H9 (cell line): ENCODE results near the gene EPB41L4B. TPM values are rescaled to one million over a fixed set of nuclear protein-coding genes. Genes with fewer than 3 reads are reported as not detected.

Experiments
- DNase-seq: peaks from one replicate; pipeline ENCODE4 v3.0.0-alpha.2; 2017
- H2AFZ ChIP-seq: one replicate; pipeline ENCODE4 v1.6.1; 2013; ENCODE audit warnings: mild to moderate bottlenecking, low read length, control low read depth, moderate library complexity
- H2AK5ac ChIP-seq: 2 replicates; pipeline ENCODE4 v1.6.1; 2013; ENCODE audit warnings: low read length, control low read depth, mixed read lengths; ENCODE audit not compliant: insufficient read length
- H2BK120ac ChIP-seq: one replicate; pipeline ENCODE4 v1.6.1; 2013; ENCODE audit warnings: low read depth, mild to moderate bottlenecking, low read length, control low read depth, inconsistent platforms; ENCODE audit not compliant: poor library complexity, severe bottlenecking
- H2BK12ac ChIP-seq: 2 replicates; pipeline ENCODE4 v1.6.1; 2013; ENCODE audit warnings: low read length, control low read depth, mixed read lengths, low read depth; ENCODE audit not compliant: insufficient read length
- H2BK15ac ChIP-seq: 2 replicates; pipeline ENCODE4 v1.6.1; 2013; ENCODE audit warnings: low read depth, low read length, control low read depth
- H2BK20ac ChIP-seq: one replicate; pipeline ENCODE4 v1.6.1; 2013; ENCODE audit warnings: low read depth, mild to moderate bottlenecking, low read length, control low read depth, inconsistent platforms; ENCODE audit not compliant: poor library complexity, severe bottlenecking
- H2BK5ac ChIP-seq: 2 replicates; pipeline ENCODE4 v1.6.1; 2013; ENCODE audit warnings: low read length, control low read depth, mixed read lengths; ENCODE audit not compliant: insufficient read length
- H3K14ac ChIP-seq: 2 replicates; pipeline ENCODE4 v1.6.1; 2013; ENCODE audit warnings: low read length, control low read depth; ENCODE audit not compliant: insufficient read depth
- H3K18ac ChIP-seq: 2 replicates; pipeline ENCODE4 v1.6.1; 2013; ENCODE audit warnings: low read depth, mild to moderate bottlenecking, mixed read lengths, low read length, control low read depth; ENCODE audit not compliant: insufficient read length
- H3K23ac ChIP-seq: 2 replicates; pipeline ENCODE4 v1.6.1; 2013; ENCODE audit warnings: low read length, control low read depth, mixed read lengths, low read depth; ENCODE audit not compliant: insufficient read length
- H3K23me2 ChIP-seq: 2 replicates; pipeline ENCODE4 v1.6.1; 2013; ENCODE audit warnings: low read depth, mild to moderate bottlenecking, mixed read lengths, low read length, control low read depth; ENCODE audit not compliant: insufficient read length, poor library complexity, severe bottlenecking
- H3K27ac ChIP-seq: 2 replicates; pipeline ENCODE4 v1.5.1; 2013; ENCODE audit warnings: low read length, control low read depth, mixed read lengths, low read depth; ENCODE audit not compliant: insufficient read length
- H3K27me3 ChIP-seq: 2 replicates; pipeline ENCODE4 v1.6.1; 2013; ENCODE audit warnings: low read length, control low read depth, inconsistent platforms; ENCODE audit not compliant: insufficient read depth
- H3K4ac ChIP-seq: 2 replicates; pipeline ENCODE4 v1.6.1; 2013; ENCODE audit warnings: low read depth, mild to moderate bottlenecking, control low read depth, inconsistent platforms, low read length, moderate library complexity
- H3K4me1 ChIP-seq: 2 replicates; pipeline ENCODE4 v1.6.1; 2013; ENCODE audit warnings: low read length, control low read depth, inconsistent platforms; ENCODE audit not compliant: insufficient read depth
- H3K4me2 ChIP-seq: 2 replicates; pipeline ENCODE4 v1.6.1; 2013; ENCODE audit warnings: low read length, control low read depth, mixed read lengths; ENCODE audit not compliant: insufficient read length, insufficient read depth
- H3K56ac ChIP-seq: 2 replicates; pipeline ENCODE4 v1.6.1; 2013; ENCODE audit warnings: low read depth, mild to moderate bottlenecking, mixed read lengths, low read length, control low read depth; ENCODE audit not compliant: insufficient read length
- H3K79me1 ChIP-seq: 2 replicates; pipeline ENCODE4 v1.6.1; 2013; ENCODE audit warnings: low read depth, mild to moderate bottlenecking, moderate library complexity, low read length, control low read depth, inconsistent platforms; ENCODE audit not compliant: insufficient read depth, poor library complexity, severe bottlenecking
- H3K79me2 ChIP-seq: 2 replicates; pipeline ENCODE4 v1.6.1; 2013; ENCODE audit warnings: low read length, control low read depth, inconsistent platforms; ENCODE audit not compliant: insufficient read depth
- H3K9ac ChIP-seq: 2 replicates; pipeline ENCODE4 v1.6.1; 2013; ENCODE audit warnings: low read length, control low read depth, mixed read lengths; ENCODE audit not compliant: insufficient read length; ENCODE audit errors: extremely low read depth
- H3K9me3 ChIP-seq: one replicate; pipeline ENCODE4 v1.6.1; 2013; ENCODE audit warnings: low read depth, low read length, inconsistent platforms; ENCODE audit not compliant: control insufficient read depth
- H3T11ph ChIP-seq: one replicate; pipeline ENCODE4 v1.6.1; 2013; ENCODE audit warnings: mild to moderate bottlenecking, low read length, control low read depth, inconsistent platforms
- H4K20me1 ChIP-seq: one replicate; pipeline ENCODE4 v1.6.1; 2013; ENCODE audit not compliant: control insufficient read depth, insufficient read length, insufficient read depth
- H4K5ac ChIP-seq: 2 replicates; pipeline ENCODE4 v1.6.1; 2013; ENCODE audit warnings: low read depth, mild to moderate bottlenecking, mixed read lengths, low read length, control low read depth; ENCODE audit not compliant: insufficient read length
- H4K8ac ChIP-seq: replicated peaks from 2 replicates; pipeline ENCODE4 v1.6.1; 2013; ENCODE audit warnings: low read length, control low read depth, mixed read lengths, low read depth; ENCODE audit not compliant: insufficient read length
- H4K91ac ChIP-seq: 2 replicates; pipeline ENCODE4 v1.6.1; 2013; ENCODE audit warnings: low read depth, mild to moderate bottlenecking, moderate library complexity, mixed read lengths, low read length, control low read depth; ENCODE audit not compliant: insufficient read length
- H3K27ac Mint-ChIP-seq, 3 experiments: 2 replicates in 2 of 3; 3 replicates in 1 of 3; pipeline ENCODE4 v1.8.0; 2020 to 2021; ENCODE audit warnings: mixed read lengths in 3 of 3, mild to moderate bottlenecking in 1 of 3, moderate library complexity in 1 of 3
- H3K27me3 Mint-ChIP-seq: 2 replicates; pipeline ENCODE4 v1.8.0; 2021; ENCODE audit warnings: low read depth, mild to moderate bottlenecking, moderate library complexity, mixed read lengths
- H3K36me3 Mint-ChIP-seq, 3 experiments: 2 replicates in 2 of 3; 3 replicates in 1 of 3; pipeline ENCODE4 v1.8.0; 2020 to 2021; ENCODE audit warnings: low read depth in 3 of 3, mixed read lengths in 3 of 3; ENCODE audit not compliant: insufficient read depth in 1 of 3
- H3K4me1 Mint-ChIP-seq, 2 experiments: 2 replicates each; pipeline ENCODE4 v1.8.0; 2020; ENCODE audit warnings: mixed read lengths in 2 of 2
- H3K4me3 Mint-ChIP-seq, 2 experiments: 2 replicates in 1 of 2; 3 replicates in 1 of 2; pipeline ENCODE4 v1.8.0; 2020 to 2021; ENCODE audit warnings: mild to moderate bottlenecking in 2 of 2, mixed read lengths in 2 of 2, moderate library complexity in 1 of 2
- H3K9me3 Mint-ChIP-seq, 2 experiments: 2 replicates in 1 of 2; 3 replicates in 1 of 2; pipeline ENCODE4 v1.8.0; 2020; ENCODE audit warnings: mild to moderate bottlenecking in 2 of 2, mixed read lengths in 2 of 2, moderate library complexity in 1 of 2
- CTCF ChIP-seq: fragments of 200-600 bp; sonication (generic); conservative IDR thresholded peaks from 3 replicates; pipeline ENCODE4 v1.8.0; 2021; ENCODE audit warnings: antibody characterized with exemption, mild to moderate bottlenecking
- WGBS: extraction: QIAGEN DNeasy Blood & Tissue Kit; methylation state at CpG from one replicate; pipeline ENCODE4 v1.1.7; 2013; ENCODE audit warnings: missing lambda C conversion rate, low lambda C conversion rate, mixed read lengths; ENCODE audit not compliant: insufficient read length; ENCODE audit errors: extremely low coverage; 5-methylcytosine and 5-hydroxymethylcytosine counted together
- total RNA-seq: library from RNA; stranded (reverse); gene quantifications from 2 replicates; pipeline ENCODE4 v1.2.1, GENCODE V29; 2021

The EPB41L4B gene
- total RNA-seq, 1 experiment from 2014 or later, result 18.9 TPM

DNA sequence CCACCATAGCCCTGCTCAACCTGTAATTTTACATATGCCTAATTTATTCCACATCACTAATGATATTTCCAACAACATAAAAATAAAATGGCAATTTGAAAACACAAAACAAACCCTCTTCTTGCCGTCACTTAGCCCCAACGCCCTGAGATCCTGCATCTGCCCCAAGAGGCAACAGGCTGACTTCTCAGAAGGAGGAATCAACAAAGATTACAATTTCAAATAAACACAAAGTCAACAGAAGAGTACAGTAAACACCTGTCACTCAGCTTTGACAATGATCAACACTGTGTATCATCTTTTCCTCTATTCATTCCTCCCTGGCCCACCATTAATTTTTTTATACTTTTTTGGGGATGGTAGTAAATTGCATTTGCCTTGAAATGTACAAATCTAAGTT is 19.8 kb downstream of the EPB41L4B start:
- no peaks in the 10 kb centered on the region for H3K27me3 ChIP-seq
- no peak overlapping the region for H3T11ph ChIP-seq
- no peak overlapping the region for H2AK5ac ChIP-seq
- H3K9me3 ChIP-seq, result no peaks in the 10 kb centered on the region
- H3K79me1 ChIP-seq, result peaks cover 3% of the 10 kb centered on the region
- no peak overlapping the region for H3K9ac ChIP-seq
- H2BK120ac ChIP-seq, result no peak overlapping the region
- no peak overlapping the region for H3K56ac ChIP-seq
- no peak for TF ChIP-seq CTCF
- H3K4ac ChIP-seq, result no peak overlapping the region
- no peak overlapping the region for H2BK20ac ChIP-seq
- H3K4me1 ChIP-seq, result peaks cover under 1% of the 10 kb centered on the region; the same call in 1 of the 2 replicates
- no peak overlapping the region for H3K18ac ChIP-seq
- no peak overlapping the region for H4K5ac ChIP-seq
- H2BK12ac ChIP-seq, result no peak overlapping the region
- H3K4me3 Mint-ChIP-seq, result no peak overlapping the region
- no peak overlapping the region for H3K4me2 ChIP-seq
- no peak overlapping the region for H2AFZ ChIP-seq
- H3K27ac ChIP-seq, result no peak overlapping the region
- H3K27ac Mint-ChIP-seq, result no peak overlapping the region
- H3K36me3 Mint-ChIP-seq, result peaks cover 0 to 2% (median 0%) of the 10 kb centered on the region in 3 experiments; a peak in 1 of 7 replicates
- H2BK15ac ChIP-seq, result no peak overlapping the region
- no peaks in the 10 kb centered on the region for H3K23me2 ChIP-seq
- no peaks in the 10 kb centered on the region for H4K20me1 ChIP-seq
- H3K27me3 Mint-ChIP-seq, result no peaks in the 10 kb centered on the region
- peaks cover 5 to 15% of the 10 kb centered on the region in 2 experiments; a peak in 3 of 4 replicates for H3K4me1 Mint-ChIP-seq
- no peaks in the 10 kb centered on the region for H3K9me3 Mint-ChIP-seq
- H2BK5ac ChIP-seq, result no peak overlapping the region
- H3K14ac ChIP-seq, result no peak overlapping the region
- H3K79me2 ChIP-seq, result peaks cover 4% of the 10 kb centered on the region; the same call in 1 of the 2 replicates
- no peak overlapping the region for H3K23ac ChIP-seq
- no peak overlapping the region for H4K8ac ChIP-seq
- no CpG with 5 or more reads among the region's 2 CpGs for WGBS
- H4K91ac ChIP-seq, result no peak overlapping the region
- no peak for DNase-seq
